Stomach (tissue), 4 donors: ENCODE measurements around the gene CYTIP.

Source experiments
- CTCF ChIP-seq, 7 experiments: fragments of 450-650 bp in 4 of 7; fragments of 200-600 bp in 3 of 7; sonication (generic) in 3 of 7; IDR thresholded peaks; one replicate each; pipeline ENCODE4 v1.5.1; 2016 to 2019; ENCODE audit warnings: antibody characterized with exemption in 7 of 7, control low read depth in 2 of 7, mild to moderate bottlenecking in 1 of 7
- POLR2A ChIP-seq, 4 donors: fragments of 450-650 bp; IDR thresholded peaks; one replicate each; pipeline ENCODE4 v1.6.1; 2016; ENCODE audit warnings: antibody characterized with exemption in 4 of 4, control low read depth in 2 of 4, mild to moderate bottlenecking in 1 of 4, moderate library complexity in 1 of 4
- POLR2AphosphoS5 ChIP-seq, 3 donors: sonication (generic); formaldehyde crosslinking; IDR thresholded peaks; one replicate each; pipeline ENCODE4 v1.6.1; 2016; ENCODE audit warnings: antibody characterized with exemption in 3 of 3

- TF ChIP-seq CTCF (IDR thresholded peaks at IDR 0.05) (no peak), POLR2AphosphoS5 (IDR thresholded peaks at IDR 0.05) (no peak), POLR2A (IDR thresholded peaks at IDR 0.05) (no peak)
Measured at GRCh38 chr2:157476953-157477709, 33.2 kb upstream of the CYTIP start.
